GM23338 (cell line): Measurements from ENCODE around the gene PLPPR5.

Experiments used
- CREB1 ChIP-seq: fragments of 250-450 bp; sonication (Bioruptor Pico); IDR thresholded peaks from 2 replicates; pipeline ENCODE4 v1.5.0; 2020; ENCODE audit warnings: low read depth, mild to moderate bottlenecking, moderate library complexity
- EZH2 ChIP-seq: fragments of 200-600 bp; sonication (generic); IDR thresholded peaks from one replicate; pipeline ENCODE4 v1.8.0; 2017; ENCODE audit warnings: antibody characterized with exemption, mild to moderate bottlenecking, low read depth; ENCODE audit not compliant: unreplicated experiment
- EZH2phosphoT487 ChIP-seq: fragments of 200-600 bp; sonication (generic); IDR thresholded peaks from one replicate; pipeline ENCODE4 v1.8.1; 2018; ENCODE audit warnings: antibody characterized with exemption; ENCODE audit not compliant: unreplicated experiment
- JUNB ChIP-seq: IDR thresholded peaks from one replicate; pipeline ENCODE4 v1.6.1; 2016; ENCODE audit warnings: antibody characterized with exemption; ENCODE audit not compliant: unreplicated experiment
- POLR2AphosphoS5 ChIP-seq: IDR thresholded peaks from 2 replicates; pipeline ENCODE4 v1.6.1; 2016; ENCODE audit warnings: antibody characterized with exemption, low read depth
- TF ChIP-seq, protein P1 (sequence below), 2 experiments: fragments of 200-600 bp in 1 of 2; sonication (generic) in 1 of 2; conservative IDR thresholded peaks; 2 replicates each; pipeline versions ENCODE4 v1.5.1 to v1.6.1; 2016 to 2017; ENCODE audit warnings: antibody characterized with exemption in 2 of 2, low read depth in 2 of 2, mild to moderate bottlenecking in 2 of 2, moderate library complexity in 1 of 2

DNA sequence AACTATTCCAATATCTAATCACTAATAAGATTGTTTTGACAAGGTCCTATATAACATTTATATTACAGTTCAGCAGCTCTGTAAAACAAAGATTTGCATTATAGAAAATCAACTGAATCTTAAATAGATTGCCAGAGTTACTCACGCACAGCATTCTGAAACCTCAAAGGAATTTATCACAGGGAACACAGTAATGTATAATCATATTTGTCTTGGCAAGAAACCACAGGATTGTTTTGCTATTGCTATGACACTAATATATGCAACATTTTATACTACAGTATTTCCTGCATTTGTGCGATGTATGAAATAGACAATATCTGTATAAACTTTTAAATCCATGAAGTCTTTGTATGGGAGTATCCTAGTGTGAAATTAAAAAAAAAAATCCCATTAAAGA lies 101.4 kb downstream of the PLPPR5 start:
- TF ChIP-seq, protein P1, sequence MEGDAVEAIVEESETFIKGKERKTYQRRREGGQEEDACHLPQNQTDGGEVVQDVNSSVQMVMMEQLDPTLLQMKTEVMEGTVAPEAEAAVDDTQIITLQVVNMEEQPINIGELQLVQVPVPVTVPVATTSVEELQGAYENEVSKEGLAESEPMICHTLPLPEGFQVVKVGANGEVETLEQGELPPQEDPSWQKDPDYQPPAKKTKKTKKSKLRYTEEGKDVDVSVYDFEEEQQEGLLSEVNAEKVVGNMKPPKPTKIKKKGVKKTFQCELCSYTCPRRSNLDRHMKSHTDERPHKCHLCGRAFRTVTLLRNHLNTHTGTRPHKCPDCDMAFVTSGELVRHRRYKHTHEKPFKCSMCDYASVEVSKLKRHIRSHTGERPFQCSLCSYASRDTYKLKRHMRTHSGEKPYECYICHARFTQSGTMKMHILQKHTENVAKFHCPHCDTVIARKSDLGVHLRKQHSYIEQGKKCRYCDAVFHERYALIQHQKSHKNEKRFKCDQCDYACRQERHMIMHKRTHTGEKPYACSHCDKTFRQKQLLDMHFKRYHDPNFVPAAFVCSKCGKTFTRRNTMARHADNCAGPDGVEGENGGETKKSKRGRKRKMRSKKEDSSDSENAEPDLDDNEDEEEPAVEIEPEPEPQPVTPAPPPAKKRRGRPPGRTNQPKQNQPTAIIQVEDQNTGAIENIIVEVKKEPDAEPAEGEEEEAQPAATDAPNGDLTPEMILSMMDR (conservative IDR thresholded peaks at IDR 0.05; ENCODE audit: low read depth in 2 of 2), result no peak
- TF ChIP-seq POLR2AphosphoS5, result no peak
- no peak for TF ChIP-seq EZH2
- TF ChIP-seq JUNB, result no peak
- no peak for TF ChIP-seq EZH2phosphoT487
- TF ChIP-seq CREB1, result no peak
